Astrocyte (in vitro differentiated cells and primary cell): ENCODE measurements around the gene SREBF1. TPM values are rescaled to one million over a fixed set of nuclear protein-coding genes. Genes with fewer than 3 reads are reported as not detected.

Experiments used
- DNase-seq: peaks from one replicate; pipeline ENCODE4 v3.0.0-alpha.2; 2010; ENCODE audit warnings: low read depth
- FAIRE-seq: peaks from 2 replicates; lab custom pipeline; 2011; peaks lifted over from hg19 to GRCh38; lab: Jason Lieb, UNC
- H2AFZ ChIP-seq: 2 replicates; pipeline ENCODE4 v1.6.0; 2012; ENCODE audit warnings: low read depth, low read length, inconsistent platforms
- H3K27ac ChIP-seq: 2 replicates; pipeline ENCODE4 v1.5.1; 2011; ENCODE audit warnings: low read depth, low read length, inconsistent platforms
- H3K27me3 ChIP-seq: 2 replicates; pipeline ENCODE4 v1.6.0; 2011; ENCODE audit warnings: low read length, inconsistent platforms; ENCODE audit not compliant: insufficient read depth
- H3K36me3 ChIP-seq: 2 replicates; pipeline ENCODE4 v1.5.1; 2011; ENCODE audit warnings: low read length, inconsistent platforms; ENCODE audit not compliant: insufficient read depth
- H3K4me1 ChIP-seq: 2 replicates; pipeline ENCODE4 v1.5.1; 2011; ENCODE audit warnings: low read length, inconsistent platforms; ENCODE audit not compliant: insufficient read depth
- H3K4me2 ChIP-seq: 2 replicates; pipeline ENCODE4 v1.6.0; 2012; ENCODE audit warnings: low read length, inconsistent platforms
- H3K4me3 ChIP-seq: 2 replicates; pipeline ENCODE4 v1.5.1; 2011; ENCODE audit warnings: low read depth, mild to moderate bottlenecking, low read length, inconsistent platforms; ENCODE audit not compliant: insufficient read depth
- H3K79me2 ChIP-seq: 2 replicates; pipeline ENCODE4 v1.6.0; 2012; ENCODE audit warnings: mild to moderate bottlenecking, low read length, inconsistent platforms; ENCODE audit not compliant: insufficient read depth
- H3K9ac ChIP-seq: 2 replicates; pipeline ENCODE4 v1.6.0; 2012; ENCODE audit warnings: mild to moderate bottlenecking, low read length, inconsistent platforms
- H3K9me3 ChIP-seq: 2 replicates; pipeline ENCODE4 v1.5.1; 2012; ENCODE audit warnings: low read depth, mild to moderate bottlenecking, low read length, inconsistent platforms; ENCODE audit not compliant: insufficient read depth
- H4K20me1 ChIP-seq: 2 replicates; pipeline ENCODE4 v1.6.0; 2012; ENCODE audit warnings: low read length, inconsistent platforms; ENCODE audit not compliant: insufficient read depth
- H3K27ac Mint-ChIP-seq: one replicate; pipeline ENCODE4 v1.8.0; 2021; ENCODE audit warnings: mild to moderate bottlenecking, mixed read lengths; ENCODE audit not compliant: unreplicated experiment
- H3K27me3 Mint-ChIP-seq: one replicate; pipeline ENCODE4 v1.8.0; 2021; ENCODE audit warnings: low read depth, mixed read lengths; ENCODE audit not compliant: unreplicated experiment
- H3K36me3 Mint-ChIP-seq: one replicate; pipeline ENCODE4 v1.8.0; 2021; ENCODE audit warnings: low read depth, mixed read lengths; ENCODE audit not compliant: unreplicated experiment
- H3K4me1 Mint-ChIP-seq: one replicate; pipeline ENCODE4 v1.8.0; 2021; ENCODE audit warnings: low read depth, mixed read lengths; ENCODE audit not compliant: unreplicated experiment
- H3K4me3 Mint-ChIP-seq: one replicate; pipeline ENCODE4 v1.8.0; 2021; ENCODE audit warnings: mild to moderate bottlenecking, moderate library complexity, mixed read lengths; ENCODE audit not compliant: unreplicated experiment
- H3K9me3 Mint-ChIP-seq: one replicate; pipeline ENCODE4 v1.8.0; 2021; ENCODE audit warnings: mild to moderate bottlenecking, mixed read lengths; ENCODE audit not compliant: unreplicated experiment
- EZH2 ChIP-seq: IDR thresholded peaks from 2 replicates; pipeline ENCODE4 v1.6.1; 2012; ENCODE audit warnings: mild to moderate bottlenecking, low read length, inconsistent platforms; ENCODE audit not compliant: insufficient read depth
- total RNA-seq: library from RNA; stranded (reverse); gene quantifications from 2 replicates; pipeline ENCODE4 v1.2.1, GENCODE V29; 2021
- TF ChIP-seq, protein P1 (sequence below): IDR thresholded peaks from 2 replicates; pipeline ENCODE4 v1.5.1; 2011; ENCODE audit warnings: low read depth, mild to moderate bottlenecking, inconsistent platforms, low read length, moderate library complexity; ENCODE audit not compliant: insufficient read depth

SREBF1 gene
- total RNA-seq, 1 donor from 2014 or later = 65.6 TPM

GRCh38 chr17:17877529-17878358, 41.0 kb upstream of the SREBF1 start:
- no peaks in the 10 kb centered on the region for H3K27me3 Mint-ChIP-seq
- DNase-seq (peak; percentile 95), FAIRE-seq (no peak)
- peaks cover 50% of the 10 kb centered on the region for H3K36me3 Mint-ChIP-seq
- Histone ChIP-seq H3K27ac (peak overlapping the region; percentile 88), H3K4me3 (no peak overlapping the region), H3K4me2 (peak overlapping the region; percentile 74), H3K79me2 (no peaks in the 10 kb centered on the region), H3K9ac (peak overlapping the region; percentile 67), H2AFZ (peak overlapping the region; percentile 8), H4K20me1 (peaks cover 28% of the 10 kb centered on the region), H3K9me3 (no peaks in the 10 kb centered on the region), H3K36me3 (peaks cover 4% of the 10 kb centered on the region), H3K4me1 (peaks cover 28% of the 10 kb centered on the region), H3K27me3 (no peaks in the 10 kb centered on the region)
- H3K27ac Mint-ChIP-seq = peak overlapping the region; percentile 62
- peaks cover 22% of the 10 kb centered on the region for H3K4me1 Mint-ChIP-seq
- H3K9me3 Mint-ChIP-seq = peaks cover 1% of the 10 kb centered on the region
- TF ChIP-seq EZH2 = no peak
- TF ChIP-seq, protein P1, sequence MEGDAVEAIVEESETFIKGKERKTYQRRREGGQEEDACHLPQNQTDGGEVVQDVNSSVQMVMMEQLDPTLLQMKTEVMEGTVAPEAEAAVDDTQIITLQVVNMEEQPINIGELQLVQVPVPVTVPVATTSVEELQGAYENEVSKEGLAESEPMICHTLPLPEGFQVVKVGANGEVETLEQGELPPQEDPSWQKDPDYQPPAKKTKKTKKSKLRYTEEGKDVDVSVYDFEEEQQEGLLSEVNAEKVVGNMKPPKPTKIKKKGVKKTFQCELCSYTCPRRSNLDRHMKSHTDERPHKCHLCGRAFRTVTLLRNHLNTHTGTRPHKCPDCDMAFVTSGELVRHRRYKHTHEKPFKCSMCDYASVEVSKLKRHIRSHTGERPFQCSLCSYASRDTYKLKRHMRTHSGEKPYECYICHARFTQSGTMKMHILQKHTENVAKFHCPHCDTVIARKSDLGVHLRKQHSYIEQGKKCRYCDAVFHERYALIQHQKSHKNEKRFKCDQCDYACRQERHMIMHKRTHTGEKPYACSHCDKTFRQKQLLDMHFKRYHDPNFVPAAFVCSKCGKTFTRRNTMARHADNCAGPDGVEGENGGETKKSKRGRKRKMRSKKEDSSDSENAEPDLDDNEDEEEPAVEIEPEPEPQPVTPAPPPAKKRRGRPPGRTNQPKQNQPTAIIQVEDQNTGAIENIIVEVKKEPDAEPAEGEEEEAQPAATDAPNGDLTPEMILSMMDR = no peak
- peak overlapping the region; percentile 68 for H3K4me3 Mint-ChIP-seq

DNA sequence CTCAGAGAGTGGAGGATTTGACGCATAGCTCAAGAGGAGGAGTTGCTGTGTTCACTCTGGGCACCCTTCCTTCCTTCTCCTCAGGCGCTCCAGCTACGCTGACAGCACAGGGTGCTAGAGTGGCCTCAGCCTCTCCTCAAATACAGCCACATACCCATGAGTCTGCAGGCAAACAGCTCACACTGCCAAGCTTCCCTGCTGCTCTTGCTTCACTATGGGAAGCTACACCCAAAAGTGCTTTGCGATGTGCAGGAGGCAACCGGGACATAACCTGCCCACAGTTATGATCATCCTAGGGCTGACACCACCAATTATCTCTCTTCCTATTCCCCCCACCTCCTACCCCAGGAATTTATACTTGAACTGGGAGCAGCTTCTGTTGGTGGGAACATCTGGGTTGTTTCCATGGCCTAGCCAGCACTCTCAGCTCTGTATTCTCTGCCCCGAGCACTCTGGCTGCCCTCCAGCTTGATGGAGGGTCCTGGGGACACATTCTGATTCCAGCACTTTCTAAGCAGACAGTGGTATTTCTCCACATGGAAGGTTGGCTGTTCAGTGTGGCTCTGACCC, 40.3 kb upstream of the SREBF1 start:
- peaks cover 4% of the 10 kb centered on the region for H3K36me3 ChIP-seq
- peak; percentile 36 for DNase-seq
- H4K20me1 ChIP-seq = peaks cover 28% of the 10 kb centered on the region
- TF ChIP-seq, protein P1 = no peak
- no peak for TF ChIP-seq EZH2
- no peaks in the 10 kb centered on the region for H3K9me3 ChIP-seq
- H3K4me3 ChIP-seq = no peak overlapping the region
- peaks cover 45% of the 10 kb centered on the region for H3K36me3 Mint-ChIP-seq
- H3K27ac ChIP-seq = peak overlapping the region; percentile 88
- no peaks in the 10 kb centered on the region for H3K79me2 ChIP-seq
- peak overlapping the region; percentile 41 for H3K27ac Mint-ChIP-seq
- H3K27me3 ChIP-seq = no peaks in the 10 kb centered on the region
- no peaks in the 10 kb centered on the region for H3K27me3 Mint-ChIP-seq
- H3K4me1 Mint-ChIP-seq = peaks cover 22% of the 10 kb centered on the region
- peak overlapping the region; percentile 8 for H2AFZ ChIP-seq
- peak overlapping the region; percentile 67 for H3K9ac ChIP-seq
- H3K9me3 Mint-ChIP-seq = peaks cover 1% of the 10 kb centered on the region
- peak overlapping the region; percentile 74 for H3K4me2 ChIP-seq
- peak overlapping the region; percentile 68 for H3K4me3 Mint-ChIP-seq
- FAIRE-seq = no peak
- peaks cover 28% of the 10 kb centered on the region for H3K4me1 ChIP-seq
